ENCODE results near the gene MRPS5. TPM values are rescaled to one million over a fixed set of nuclear protein-coding genes. Genes with fewer than 3 reads are reported as not detected.

MRPS5 gene
- total RNA-seq, 4 donors from 2014 or later = 41.9 to 55.4 (median 46.4) TPM

DNA sequence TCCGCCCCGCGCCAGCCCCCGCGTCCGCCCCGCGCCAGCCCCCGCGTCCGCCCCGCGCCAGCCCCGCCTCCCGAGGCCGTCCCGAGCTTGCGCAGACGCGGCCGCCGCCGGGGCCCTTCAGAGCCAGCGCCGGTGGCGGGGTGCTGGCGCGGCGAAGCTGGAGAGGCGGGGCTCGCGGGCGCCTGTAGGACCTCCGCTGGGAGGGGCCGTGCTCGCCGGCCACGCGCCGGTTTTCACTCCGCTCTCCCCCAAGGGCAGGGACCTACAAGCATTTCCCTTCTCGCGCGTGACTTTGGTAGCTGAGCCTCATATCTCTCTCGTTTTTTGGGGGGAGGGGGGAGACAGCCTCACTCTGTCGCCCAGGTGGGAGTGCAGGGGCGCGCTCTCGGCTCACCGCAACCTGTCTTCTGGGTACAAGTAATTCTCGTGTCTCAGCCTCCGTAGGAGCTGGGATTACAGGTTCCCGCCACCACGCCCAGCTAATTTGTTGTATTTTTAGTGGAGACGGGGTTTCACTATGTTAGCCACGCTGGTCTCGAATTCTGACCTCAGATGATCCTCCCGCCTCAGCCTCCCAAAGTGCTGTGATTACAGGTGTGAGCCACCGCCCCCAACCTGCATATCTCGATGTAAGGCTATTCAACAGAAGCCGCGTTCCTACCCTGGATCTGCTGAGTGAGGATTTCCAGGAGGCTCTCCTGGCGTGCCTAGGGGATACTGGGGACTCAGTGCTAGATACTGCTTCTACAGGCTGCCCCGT lies 38.3 kb upstream of the MRPS5 start, which contains the start of gene ZNF514:
TSS of gene ZNF514 (minus strand) at position 159 of the 760 bp plus-strand sequence. CDS start 6,595 bp downstream, outside the sequence.
- H3K4me3 ChIP-seq = peak within 1 kb of the TSS; percentile 51 to 84 (median 74)
- intact Hi-C loops (cut with DNase I) = no loop called here
- TF ChIP-seq POLR2A (IDR thresholded peaks at IDR 0.05) = peak in 1 of 4 donors; percentile 21
- TF ChIP-seq, protein P1, sequence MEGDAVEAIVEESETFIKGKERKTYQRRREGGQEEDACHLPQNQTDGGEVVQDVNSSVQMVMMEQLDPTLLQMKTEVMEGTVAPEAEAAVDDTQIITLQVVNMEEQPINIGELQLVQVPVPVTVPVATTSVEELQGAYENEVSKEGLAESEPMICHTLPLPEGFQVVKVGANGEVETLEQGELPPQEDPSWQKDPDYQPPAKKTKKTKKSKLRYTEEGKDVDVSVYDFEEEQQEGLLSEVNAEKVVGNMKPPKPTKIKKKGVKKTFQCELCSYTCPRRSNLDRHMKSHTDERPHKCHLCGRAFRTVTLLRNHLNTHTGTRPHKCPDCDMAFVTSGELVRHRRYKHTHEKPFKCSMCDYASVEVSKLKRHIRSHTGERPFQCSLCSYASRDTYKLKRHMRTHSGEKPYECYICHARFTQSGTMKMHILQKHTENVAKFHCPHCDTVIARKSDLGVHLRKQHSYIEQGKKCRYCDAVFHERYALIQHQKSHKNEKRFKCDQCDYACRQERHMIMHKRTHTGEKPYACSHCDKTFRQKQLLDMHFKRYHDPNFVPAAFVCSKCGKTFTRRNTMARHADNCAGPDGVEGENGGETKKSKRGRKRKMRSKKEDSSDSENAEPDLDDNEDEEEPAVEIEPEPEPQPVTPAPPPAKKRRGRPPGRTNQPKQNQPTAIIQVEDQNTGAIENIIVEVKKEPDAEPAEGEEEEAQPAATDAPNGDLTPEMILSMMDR (IDR thresholded peaks at IDR 0.05) = no peak
- DNase-seq = peak; percentile 7
- H3K4me1 ChIP-seq = peaks cover 9 to 43% (median 22%) of the 10 kb centered on the region in 3 donors
- peaks cover 0 to 25% (median 6%) of the 10 kb centered on the region in 3 donors for H3K36me3 ChIP-seq
- H3K27me3 ChIP-seq = no peaks in the 10 kb centered on the region
- WGBS, 2 donors = 21 to 44% methylated on average over 6 to 12 of the region's 64 CpGs
- peak within 1 kb of the TSS; percentile 83 to 90 (median 86) for H3K27ac ChIP-seq
- peaks cover 0 to 9% (median 0%) of the 10 kb centered on the region in 3 donors for H3K9me3 ChIP-seq

DNA sequence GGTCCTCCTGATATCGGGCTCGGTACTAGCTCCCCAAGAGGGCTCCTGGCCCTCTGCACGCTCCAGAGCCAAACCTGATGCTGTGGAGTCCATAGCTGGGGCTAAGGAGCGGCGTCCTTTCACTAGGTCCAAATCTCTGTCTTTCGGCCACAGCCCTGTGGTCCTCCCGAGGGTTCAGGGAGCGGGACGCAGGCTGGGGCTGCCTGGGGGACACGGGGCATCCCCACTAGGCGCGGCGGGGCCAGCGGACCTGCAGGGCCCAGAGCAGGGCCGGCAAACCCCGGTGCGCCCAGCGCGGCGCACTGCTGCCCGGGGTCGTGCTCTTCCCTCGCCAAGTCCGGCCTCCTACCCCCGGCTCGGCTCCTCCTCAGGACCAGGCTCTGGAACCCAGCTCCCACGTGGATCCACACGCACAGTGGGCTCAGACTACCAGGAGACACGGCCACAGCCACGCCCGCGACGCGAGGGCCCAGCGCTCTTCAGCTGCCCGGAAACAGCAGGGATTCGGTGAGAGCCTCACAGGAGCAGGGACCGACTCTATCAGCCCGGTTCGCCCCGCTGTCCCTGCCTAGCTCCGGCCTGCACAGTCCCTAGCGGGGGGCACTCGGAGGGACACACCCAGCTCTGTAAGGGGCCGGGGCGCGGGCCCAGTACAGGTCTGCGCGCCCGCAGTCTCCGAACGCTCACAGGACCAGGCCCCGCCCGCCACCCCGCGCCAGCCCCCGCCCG lies 37.4 kb upstream of the MRPS5 start:
- TF ChIP-seq, protein P1 (IDR thresholded peaks at IDR 0.05) = no peak
- no peak for TF ChIP-seq POLR2A (IDR thresholded peaks at IDR 0.05)

DNA sequence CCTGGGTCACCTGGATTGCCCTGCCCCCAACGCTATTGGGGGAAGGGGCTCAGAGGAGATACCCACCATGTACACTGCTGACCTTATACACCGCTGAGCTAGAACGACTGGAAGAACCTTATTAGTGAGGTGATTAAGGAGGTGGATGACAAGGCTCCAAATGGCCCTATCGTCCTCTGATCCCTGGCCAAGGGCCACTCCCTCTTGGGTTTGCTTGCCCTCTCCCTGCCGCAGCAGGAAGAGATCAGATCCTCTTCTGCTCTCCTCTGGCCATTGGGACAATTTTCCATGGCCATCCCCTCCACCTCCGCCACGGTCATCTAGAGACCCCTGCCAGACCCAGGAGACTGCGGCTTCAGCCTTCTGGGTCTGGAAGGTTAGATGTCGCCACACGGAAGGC lies 36.8 kb upstream of the MRPS5 start:
- H3K4me3 ChIP-seq = peak overlapping the region; percentile 51 to 84 (median 74)
- H3K27ac ChIP-seq = peak overlapping the region in 3 of 4 donors; percentile 83 to 90 (median 83)
- TF ChIP-seq, protein P1 (IDR thresholded peaks at IDR 0.05) = no peak
- TF ChIP-seq POLR2A (IDR thresholded peaks at IDR 0.05) = no peak
- H3K27me3 ChIP-seq = no peaks in the 10 kb centered on the region
- peaks cover 9 to 28% (median 12%) of the 10 kb centered on the region in 3 donors for H3K4me1 ChIP-seq
- H3K36me3 ChIP-seq = peaks cover 0 to 39% (median 6%) of the 10 kb centered on the region in 3 donors
- no peak for DNase-seq
- intact Hi-C loops (cut with DNase I) = no loop called here
- WGBS, 2 donors = 49 to 60% methylated on average over 4 to 10 of the region's 10 CpGs
- peaks cover 0 to 24% (median 5%) of the 10 kb centered on the region in 3 donors for H3K9me3 ChIP-seq

More for the DNA sequence above, 37.4 kb upstream of the MRPS5 start:
- H3K4me1 ChIP-seq = peaks cover 9 to 34% (median 13%) of the 10 kb centered on the region in 3 donors
- peak overlapping the region; percentile 83 to 90 (median 86) for H3K27ac ChIP-seq
- 0 to 2% methylated on average over 8 to 12 of the region's 58 CpGs for WGBS, 2 donors
- H3K4me3 ChIP-seq = peak overlapping the region; percentile 51 to 84 (median 74)
- no peaks in the 10 kb centered on the region for H3K27me3 ChIP-seq
- no peak for DNase-seq
- intact Hi-C loops (cut with DNase I) = no loop called here
- H3K36me3 ChIP-seq = peaks cover 0 to 33% (median 6%) of the 10 kb centered on the region in 3 donors
- peaks cover 0 to 18% (median 0%) of the 10 kb centered on the region in 3 donors for H3K9me3 ChIP-seq

DNA sequence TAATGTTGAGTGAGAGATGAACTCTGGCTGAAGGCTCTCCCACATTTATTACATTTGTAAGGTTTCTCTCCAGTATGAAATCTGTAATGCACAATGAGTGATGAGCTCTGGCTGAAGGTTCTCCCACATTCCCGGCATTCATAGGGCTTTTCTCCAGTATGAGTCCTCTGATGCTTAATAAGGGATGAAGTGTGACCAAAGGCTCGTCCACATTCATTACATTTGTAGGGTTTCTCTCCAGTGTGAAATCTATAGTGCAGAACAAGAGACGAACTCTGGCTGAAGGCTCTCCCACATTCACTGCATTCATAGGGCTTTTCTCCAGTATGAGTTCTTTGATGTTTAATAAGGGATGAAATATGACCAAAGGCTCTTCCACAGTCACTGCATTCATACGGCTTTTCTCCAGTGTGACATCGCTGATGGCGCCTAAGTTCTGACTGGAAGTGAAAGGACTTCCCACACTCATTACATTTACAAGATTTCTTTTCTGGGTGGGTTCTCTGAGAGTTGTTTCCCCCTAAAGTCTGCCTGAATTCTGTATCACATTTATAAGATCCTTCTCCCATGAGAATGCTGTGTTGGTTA lies 27.9 kb upstream of the MRPS5 start:
- intact Hi-C loops (cut with DNase I) = no loop called here
- no peak for TF ChIP-seq POLR2A (IDR thresholded peaks at IDR 0.05)
- TF ChIP-seq, protein P1 (IDR thresholded peaks at IDR 0.05) = no peak
- Histone ChIP-seq H3K9me3 (peaks cover 5 to 100% (median 87%) of the 10 kb centered on the region in 3 donors), H3K4me1 (no peaks in the 10 kb centered on the region), H3K36me3 (peaks cover 22 to 95% (median 28%) of the 10 kb centered on the region in 3 donors), H3K27me3 (no peaks in the 10 kb centered on the region), H3K4me3 (peak overlapping the region in 1 of 4 donors; percentile 15), H3K27ac (no peak overlapping the region)
- 93 to 97% methylated on average over 5 to 6 of the region's 6 CpGs for WGBS, 2 donors
- DNase-seq = no peak
